PC-3 (cell line): ENCODE measurements around the gene EIF3A.

Source experiments
- CTCF ChIP-seq: fragments of 300-600 bp; sonication (generic); conservative IDR thresholded peaks from 2 replicates; pipeline ENCODE4 v1.5.1; 2017; ENCODE audit warnings: antibody characterized with exemption, low read depth, mild to moderate bottlenecking, low read length
- EZH2 ChIP-seq: fragments of 300-600 bp; sonication (generic); IDR thresholded peaks from one replicate; pipeline ENCODE4 v1.6.1; 2017; ENCODE audit warnings: antibody characterized with exemption, mild to moderate bottlenecking, low read length; ENCODE audit not compliant: unreplicated experiment

GRCh38 chr10:119061352-119061751 lies 19.3 kb downstream of the EIF3A start:
- no peak for TF ChIP-seq CTCF
- no peak for TF ChIP-seq EZH2
